ENCODE data around the gene TMEM95.

- TF ChIP-seq SPI1 (IDR thresholded peaks at IDR 0.05; ENCODE audit: low read depth, low read length) (no peak), POLR2AphosphoS5 (IDR thresholded peaks at IDR 0.05; ENCODE audit: low read depth, low read length) (no peak), TAF1 (IDR thresholded peaks at IDR 0.05; ENCODE audit: low read depth, low read length) (no peak; the same call in 1 of the 2 replicates), POLR2A (IDR thresholded peaks at IDR 0.05; ENCODE audit: low read depth, low read length) (no peak), POU2F2 (IDR thresholded peaks at IDR 0.05; ENCODE audit: low read depth, low read length) (no peak)
Observed at GRCh38 chr17:7336240-7337175, 18.4 kb upstream of the TMEM95 start, which contains the start of gene ACAP1.

Measured in GM12891 (cell line).